ENCODE results near the gene CASTOR1.

CASTOR1 gene

GRCh38 chr22:30262917-30263741 is 26.2 kb downstream of the CASTOR1 start:
- DNase-seq: peak; percentile 89 to 90

GRCh38 chr22:30262112-30262511 is 27.2 kb downstream of the CASTOR1 start:
- no peak for DNase-seq

- DNase-seq: no peak
These were observed 28.2 kb downstream of the CASTOR1 start for GRCh38 chr22:30261134-30261533.

GRCh38 chr22:30260682-30261081 is 28.6 kb downstream of the CASTOR1 start:
- DNase-seq: no peak

GRCh38 chr22:30260276-30260675 is 29.0 kb downstream of the CASTOR1 start:
- no peak for DNase-seq

GRCh38 chr22:30254314-30254713 is 35.0 kb downstream of the CASTOR1 start:
- DNase-seq: no peak

- no peak for DNase-seq
These were observed 36.0 kb downstream of the CASTOR1 start for GRCh38 chr22:30253205-30253852.

GRCh38 chr22:30252411-30253204 is 36.7 kb downstream of the CASTOR1 start:
- no peak for DNase-seq

- no peak for DNase-seq
These were observed 37.6 kb downstream of the CASTOR1 start for GRCh38 chr22:30251711-30252110.

- peak; percentile 67 to 76 for DNase-seq
These were observed 38.5 kb downstream of the CASTOR1 start for GRCh38 chr22:30250661-30251267.

- no peak for DNase-seq
These were observed 39.2 kb downstream of the CASTOR1 start for GRCh38 chr22:30250039-30250565.

GRCh38 chr22:30249049-30250038 is 40.0 kb downstream of the CASTOR1 start:
- DNase-seq: no peak

- DNase-seq: no peak
These were observed 40.8 kb downstream of the CASTOR1 start for GRCh38 chr22:30248484-30248883.

- DNase-seq: no peak
These were observed 41.3 kb downstream of the CASTOR1 start for GRCh38 chr22:30247974-30248373.

GRCh38 chr22:30247561-30247960 is 41.7 kb downstream of the CASTOR1 start:
- DNase-seq: peak in 1 of 2 experiments; percentile 28

- peak; percentile 61 to 67 for DNase-seq
These were observed 42.4 kb downstream of the CASTOR1 start for GRCh38 chr22:30246814-30247376.

GRCh38 chr22:30245985-30246813 is 43.1 kb downstream of the CASTOR1 start, which contains the start of gene LIF:
Gene LIF (minus strand): TSS chr22:30246759. CDS start chr22:30246695, 64 bp downstream.
- peak; percentile 74 to 77 for DNase-seq

- peak in 1 of 2 experiments; percentile 51 for DNase-seq
These were observed 43.9 kb downstream of the CASTOR1 start for GRCh38 chr22:30245181-30245984.

GRCh38 chr22:30244641-30245040 is 44.7 kb downstream of the CASTOR1 start:
- no peak for DNase-seq

Data from activated T-cell treated with anti-CD3 and anti-CD28 coated beads, Interleukin-2, amount 50 U/mL, for 48 hours (primary cell).